Nephron progenitor cell (in vitro differentiated cells): ENCODE data around the gene CLDN24.
A peak's percentile ranks its signal among the peaks of the same experiment; 100 is the strongest.

Source experiments
- DNase-seq: peaks from one replicate; pipeline ENCODE4 v3.0.0; 2021
- H3K27ac Mint-ChIP-seq: 2 replicates; pipeline ENCODE4 v1.8.0; 2021; ENCODE audit warnings: mild to moderate bottlenecking, moderate library complexity, mixed read lengths
- H3K27me3 Mint-ChIP-seq: 2 replicates; pipeline ENCODE4 v1.8.0; 2021; ENCODE audit warnings: mild to moderate bottlenecking, low read depth, mixed read lengths; ENCODE audit not compliant: poor library complexity
- H3K36me3 Mint-ChIP-seq: 2 replicates; pipeline ENCODE4 v1.8.0; 2021; ENCODE audit warnings: low read depth, mixed read lengths
- H3K4me1 Mint-ChIP-seq: 2 replicates; pipeline ENCODE4 v1.8.0; 2021; ENCODE audit warnings: mixed read lengths
- H3K4me3 Mint-ChIP-seq: 2 replicates; pipeline ENCODE4 v1.8.0; 2021; ENCODE audit warnings: mild to moderate bottlenecking, moderate library complexity, mixed read lengths
- H3K9me3 Mint-ChIP-seq: 2 replicates; pipeline ENCODE4 v1.8.0; 2021; ENCODE audit warnings: mild to moderate bottlenecking, moderate library complexity, mixed read lengths
- TF ChIP-seq, protein P1 (sequence below): fragments of 200-600 bp; sonication (generic); IDR thresholded peaks from 2 replicates; pipeline ENCODE4 v1.5.0; 2021; ENCODE audit warnings: antibody characterized with exemption

The CLDN24 gene

DNA sequence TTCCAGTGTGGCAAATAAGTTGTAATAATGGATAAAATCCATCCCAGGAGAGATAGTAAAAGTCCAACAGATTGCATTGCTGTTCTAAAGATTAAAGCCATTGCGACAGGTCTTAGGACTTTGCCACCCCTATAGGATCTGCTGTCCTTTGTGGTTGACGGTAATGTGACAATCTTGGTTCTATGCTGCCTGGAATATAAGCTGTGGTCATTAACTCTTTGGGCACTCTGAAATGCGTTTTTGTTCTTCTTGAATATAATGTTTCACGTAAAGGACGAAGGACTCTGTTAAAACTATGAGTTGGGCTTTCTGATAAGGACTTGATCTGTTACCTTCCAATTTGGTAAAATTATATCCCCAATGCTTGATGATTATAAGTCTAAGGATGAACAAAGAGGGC lies at the start of gene CLDN24:
TSS of gene CLDN24 (minus strand) at position 101 of the 400 bp plus-strand sequence. CDS start at position 101, 0 bp downstream.
- H3K36me3 Mint-ChIP-seq, result peaks cover 72% of the 10 kb centered on the region
- H3K27me3 Mint-ChIP-seq, result no peaks in the 10 kb centered on the region
- H3K9me3 Mint-ChIP-seq, result peaks cover 20% of the 10 kb centered on the region
- TF ChIP-seq, protein P1, sequence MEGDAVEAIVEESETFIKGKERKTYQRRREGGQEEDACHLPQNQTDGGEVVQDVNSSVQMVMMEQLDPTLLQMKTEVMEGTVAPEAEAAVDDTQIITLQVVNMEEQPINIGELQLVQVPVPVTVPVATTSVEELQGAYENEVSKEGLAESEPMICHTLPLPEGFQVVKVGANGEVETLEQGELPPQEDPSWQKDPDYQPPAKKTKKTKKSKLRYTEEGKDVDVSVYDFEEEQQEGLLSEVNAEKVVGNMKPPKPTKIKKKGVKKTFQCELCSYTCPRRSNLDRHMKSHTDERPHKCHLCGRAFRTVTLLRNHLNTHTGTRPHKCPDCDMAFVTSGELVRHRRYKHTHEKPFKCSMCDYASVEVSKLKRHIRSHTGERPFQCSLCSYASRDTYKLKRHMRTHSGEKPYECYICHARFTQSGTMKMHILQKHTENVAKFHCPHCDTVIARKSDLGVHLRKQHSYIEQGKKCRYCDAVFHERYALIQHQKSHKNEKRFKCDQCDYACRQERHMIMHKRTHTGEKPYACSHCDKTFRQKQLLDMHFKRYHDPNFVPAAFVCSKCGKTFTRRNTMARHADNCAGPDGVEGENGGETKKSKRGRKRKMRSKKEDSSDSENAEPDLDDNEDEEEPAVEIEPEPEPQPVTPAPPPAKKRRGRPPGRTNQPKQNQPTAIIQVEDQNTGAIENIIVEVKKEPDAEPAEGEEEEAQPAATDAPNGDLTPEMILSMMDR, result no peak
- H3K27ac Mint-ChIP-seq, result peak within 1 kb of the TSS; percentile 74
- H3K4me1 Mint-ChIP-seq, result no peaks in the 10 kb centered on the region
- DNase-seq, result no peak
- no peak within 1 kb of the TSS for H3K4me3 Mint-ChIP-seq

DNA sequence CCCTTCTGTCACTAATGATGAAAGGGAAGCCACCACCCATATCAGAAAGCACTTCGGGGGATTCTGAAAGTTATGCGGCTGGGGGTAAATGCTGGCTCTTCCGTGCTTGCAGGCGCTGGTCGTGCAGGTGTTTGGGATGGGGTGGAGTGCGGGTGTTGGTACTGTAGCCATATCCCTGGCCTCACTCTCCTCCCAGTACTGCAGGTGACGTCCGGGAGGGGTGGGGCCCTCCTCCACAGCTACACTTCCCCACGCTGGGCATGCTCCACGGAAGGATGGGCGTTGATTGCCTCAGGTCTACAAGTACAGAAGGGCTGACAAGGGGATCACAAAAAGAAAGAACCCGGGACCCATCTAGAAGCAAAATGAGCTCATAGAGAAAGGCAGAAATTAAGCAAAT lies 48.6 kb upstream of the CLDN24 start:
- Mint-ChIP-seq H3K36me3 (peaks cover 11% of the 10 kb centered on the region), H3K9me3 (peaks cover 34% of the 10 kb centered on the region), H3K4me3 (no peak overlapping the region), H3K27ac (no peak overlapping the region), H3K27me3 (peaks cover 6% of the 10 kb centered on the region), H3K4me1 (peaks cover 30% of the 10 kb centered on the region)
- TF ChIP-seq, protein P1, result no peak
- no peak for DNase-seq

DNA sequence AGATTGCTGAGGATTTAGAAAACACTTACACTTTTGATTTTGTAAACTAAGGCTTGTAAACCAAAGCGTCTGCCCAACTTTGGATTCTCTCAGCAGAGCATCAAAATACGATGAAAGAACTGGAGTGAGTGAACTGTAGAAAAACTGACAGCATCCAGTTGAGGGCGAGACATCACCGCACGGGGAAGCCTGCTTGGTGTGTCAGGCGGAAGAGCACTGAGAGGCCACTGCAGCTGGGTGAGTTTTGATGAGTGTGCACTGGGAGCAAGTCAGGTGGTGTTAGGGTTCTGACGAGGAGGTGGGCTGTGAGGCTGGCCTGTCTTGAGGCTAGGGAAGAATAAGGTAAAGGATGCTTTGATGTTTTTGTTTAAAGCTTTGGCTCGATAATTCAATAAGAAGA lies 46.8 kb upstream of the CLDN24 start:
- peaks cover 34% of the 10 kb centered on the region for H3K4me1 Mint-ChIP-seq
- H3K27me3 Mint-ChIP-seq, result peaks cover 6% of the 10 kb centered on the region
- H3K36me3 Mint-ChIP-seq, result peaks cover 11% of the 10 kb centered on the region
- TF ChIP-seq, protein P1, result no peak
- H3K4me3 Mint-ChIP-seq, result no peak overlapping the region
- peaks cover 27% of the 10 kb centered on the region for H3K9me3 Mint-ChIP-seq
- no peak for DNase-seq
- H3K27ac Mint-ChIP-seq, result no peak overlapping the region

DNA sequence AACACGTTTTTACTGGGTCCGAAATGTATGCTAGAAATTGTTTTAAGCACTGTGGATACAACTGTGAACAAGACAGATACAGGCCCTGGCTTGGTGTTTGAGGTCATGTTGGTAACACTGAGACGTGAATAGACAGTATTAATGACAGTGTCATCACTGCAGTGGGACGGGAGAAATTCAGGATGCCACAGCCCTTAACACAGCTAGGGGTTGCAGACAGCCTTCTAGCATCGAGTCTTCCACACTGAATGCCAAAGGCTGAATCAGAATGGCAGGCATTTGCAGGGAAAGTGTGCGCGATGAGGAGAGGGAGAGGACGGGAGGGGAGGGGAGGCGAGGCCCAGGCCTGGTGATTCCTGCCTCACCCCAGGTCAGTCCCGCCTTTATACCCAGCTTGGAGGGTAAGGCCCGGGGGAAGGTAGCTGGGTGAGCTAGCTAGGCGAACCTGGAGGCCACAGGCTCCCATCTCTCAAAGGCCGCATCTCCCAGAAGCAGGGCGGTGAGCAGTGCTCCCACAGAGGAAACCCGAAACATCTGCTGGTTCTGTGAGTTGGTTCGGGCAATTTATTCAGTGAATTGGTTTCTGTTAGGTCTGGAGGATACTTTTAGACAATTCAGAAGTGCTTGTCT lies 44.1 kb upstream of the CLDN24 start:
- Mint-ChIP-seq H3K27me3 (peaks cover 6% of the 10 kb centered on the region), H3K9me3 (no peaks in the 10 kb centered on the region), H3K27ac (no peak overlapping the region), H3K36me3 (no peaks in the 10 kb centered on the region), H3K4me3 (no peak overlapping the region), H3K4me1 (peaks cover 46% of the 10 kb centered on the region)
- DNase-seq, result no peak
- TF ChIP-seq, protein P1, result no peak

DNA sequence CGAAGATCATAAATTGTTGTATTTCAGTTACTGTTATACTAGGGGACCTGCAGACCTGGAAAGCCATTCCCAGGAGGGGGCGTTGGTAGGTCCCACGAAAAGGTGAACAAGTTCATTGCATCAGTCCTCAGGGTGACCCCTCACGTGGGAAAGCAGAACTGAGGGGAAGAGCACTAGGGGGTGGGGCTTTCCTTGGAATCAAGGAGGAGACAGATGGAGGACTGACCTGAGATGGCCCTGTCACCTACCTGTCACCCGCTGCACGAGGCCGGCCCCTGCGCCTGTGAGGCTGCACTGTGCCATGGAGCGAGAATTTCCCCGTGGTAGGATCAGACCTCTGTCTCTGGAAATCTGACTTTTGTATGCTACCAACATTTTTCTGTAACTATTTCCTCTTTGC lies 41.8 kb upstream of the CLDN24 start:
- Mint-ChIP-seq H3K4me1 (peaks cover 60% of the 10 kb centered on the region), H3K27ac (peak overlapping the region; percentile 83), H3K36me3 (no peaks in the 10 kb centered on the region), H3K4me3 (no peak overlapping the region), H3K27me3 (peaks cover 6% of the 10 kb centered on the region), H3K9me3 (no peaks in the 10 kb centered on the region)
- TF ChIP-seq, protein P1, result no peak
- no peak for DNase-seq

DNA sequence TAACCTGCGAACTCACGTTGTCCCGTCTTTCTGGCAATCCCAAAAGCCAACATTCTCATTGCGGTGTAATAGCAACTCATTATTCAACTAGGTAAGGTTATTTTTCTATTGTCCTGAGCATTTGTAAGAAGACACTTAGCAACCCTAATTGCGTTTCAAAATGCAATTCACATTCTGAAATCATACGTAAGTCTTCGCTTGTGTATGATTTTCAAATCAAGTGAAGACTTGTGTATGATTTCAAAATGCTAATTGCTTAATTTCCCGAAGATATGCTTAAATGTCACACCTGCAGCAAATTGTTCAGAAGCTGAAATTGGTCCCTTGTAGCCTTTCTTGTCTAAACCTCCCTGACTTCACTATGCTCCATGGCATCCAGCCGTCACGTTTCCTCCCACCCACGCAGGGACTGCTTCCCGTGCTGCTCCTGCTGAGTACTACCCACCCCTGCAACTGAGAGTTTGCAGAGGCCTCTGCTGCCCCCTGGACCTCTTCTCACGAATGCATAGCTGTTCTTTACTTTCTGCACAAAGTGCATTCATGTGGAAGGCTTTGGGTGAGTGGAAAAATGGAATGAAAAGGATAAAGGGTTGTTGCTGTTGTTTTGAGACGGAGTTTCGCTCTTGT lies 40.8 kb upstream of the CLDN24 start:
- no peak overlapping the region for H3K4me3 Mint-ChIP-seq
- no peaks in the 10 kb centered on the region for H3K36me3 Mint-ChIP-seq
- H3K27ac Mint-ChIP-seq, result no peak overlapping the region

More for the DNA sequence above, 40.8 kb upstream of the CLDN24 start:
- TF ChIP-seq, protein P1, result no peak
- peaks cover 56% of the 10 kb centered on the region for H3K4me1 Mint-ChIP-seq
- no peak for DNase-seq
- H3K27me3 Mint-ChIP-seq, result peaks cover 5% of the 10 kb centered on the region
- no peaks in the 10 kb centered on the region for H3K9me3 Mint-ChIP-seq
